GM23248 (cell line): ENCODE data around the gene LEFTY2. TPM values are rescaled to one million over a fixed set of nuclear protein-coding genes. Genes with fewer than 3 reads are reported as not detected.
"Not testable (repeated sequence)": the region's sequence is repeated elsewhere in the genome, so short reads cannot be mapped to it uniquely, and the experiment has no call there.

Source experiments
- DNase-seq: peaks from one replicate; pipeline ENCODE4 v3.0.0-alpha.2; 2015
- H2AFZ ChIP-seq: fragments of 200-600 bp; sonication (generic); 2 replicates; pipeline ENCODE4 v1.6.1; 2016; ENCODE audit warnings: antibody characterized with exemption
- H3F3A ChIP-seq: fragments of 200-600 bp; sonication (generic); 2 replicates; pipeline ENCODE4 v1.6.1; 2016; ENCODE audit warnings: mild to moderate bottlenecking, antibody characterized with exemption, mixed run types; ENCODE audit not compliant: insufficient read depth
- H3K27ac ChIP-seq: fragments of 200-600 bp; sonication (generic); 2 replicates; pipeline ENCODE4 v1.5.1; 2016; ENCODE audit warnings: mild to moderate bottlenecking
- H3K27me3 ChIP-seq: fragments of 200-600 bp; sonication (generic); replicated peaks from 2 replicates; pipeline ENCODE4 v1.6.1; 2016; ENCODE audit warnings: mild to moderate bottlenecking; ENCODE audit not compliant: insufficient read depth
- H3K36me3 ChIP-seq: fragments of 200-600 bp; sonication (generic); 2 replicates; pipeline ENCODE4 v1.6.1; 2016; ENCODE audit warnings: low read depth, mild to moderate bottlenecking
- H3K4me1 ChIP-seq: fragments of 200-600 bp; sonication (generic); 2 replicates; pipeline ENCODE4 v1.6.1; 2016; ENCODE audit warnings: mild to moderate bottlenecking; ENCODE audit not compliant: insufficient read depth
- H3K4me2 ChIP-seq: fragments of 200-600 bp; sonication (generic); one replicate; pipeline ENCODE4 v1.6.1; 2016; ENCODE audit warnings: mild to moderate bottlenecking; ENCODE audit not compliant: unreplicated experiment
- H3K4me3 ChIP-seq: fragments of 200-600 bp; sonication (generic); 2 replicates; pipeline ENCODE4 v1.5.1; 2016; ENCODE audit warnings: mild to moderate bottlenecking
- H3K79me2 ChIP-seq: fragments of 200-600 bp; sonication (generic); 2 replicates; pipeline ENCODE4 v1.6.1; 2016; ENCODE audit warnings: mild to moderate bottlenecking; ENCODE audit not compliant: insufficient read depth
- H3K9ac ChIP-seq: fragments of 200-600 bp; sonication (generic); 2 replicates; pipeline ENCODE4 v1.6.1; 2016; ENCODE audit warnings: mild to moderate bottlenecking
- H3K9me2 ChIP-seq: fragments of 200-600 bp; sonication (generic); 2 replicates; pipeline ENCODE4 v1.6.1; 2016; ENCODE audit warnings: mixed run types, mild to moderate bottlenecking, moderate library complexity; ENCODE audit not compliant: insufficient read depth
- H3K9me3 ChIP-seq: fragments of 200-600 bp; sonication (generic); one replicate; pipeline ENCODE4 v1.6.1; 2017; ENCODE audit warnings: low read depth
- H4K20me1 ChIP-seq: fragments of 200-600 bp; sonication (generic); 2 replicates; pipeline ENCODE4 v1.6.0; 2016; ENCODE audit not compliant: insufficient read depth
- EZH2 ChIP-seq: fragments of 200-600 bp; sonication (generic); IDR thresholded peaks from 2 replicates; pipeline ENCODE4 v1.6.1; 2018; ENCODE audit warnings: antibody characterized with exemption, mild to moderate bottlenecking; ENCODE audit not compliant: insufficient read depth, poor library complexity, severe bottlenecking
- EZH2phosphoT487 ChIP-seq: fragments of 200-600 bp; sonication (generic); IDR thresholded peaks from 2 replicates; pipeline ENCODE4 v1.6.1; 2018; ENCODE audit warnings: antibody characterized with exemption, moderate library complexity, mild to moderate bottlenecking, low read depth; ENCODE audit not compliant: insufficient read depth
- WGBS, 2 experiments: methylation state at CpG; one replicate each; pipeline ENCODE4 v1.1.6; 2015 to 2017; ENCODE audit warnings: low lambda C conversion rate in 2 of 2, low coverage in 1 of 2; ENCODE audit errors: missing lambda C conversion rate in 2 of 2; 5-methylcytosine and 5-hydroxymethylcytosine counted together
- in situ Hi-C: fragments of 300-500 bp; cut with MboI; formaldehyde crosslinking; loops from 2 replicates; pipeline ENCODE4 v1.15.0; 2020
- polyA plus RNA-seq: library from polyadenylated mRNA; unstranded; fragments of >200 nt; fragmentation: Nextera tagmentation; extraction: Ambion mirVana; gene quantifications from 2 replicates; pipeline ENCODE4 v1.2.1, GENCODE V29; 2016
- total RNA-seq: library from RNA; depleted of rRNA; stranded (reverse); fragments of >200 nt; shearing (Covaris generic); gene quantifications from 2 replicates; pipeline ENCODE4 v1.2.3, GENCODE V29; 2014

Gene LEFTY2
- total and polyA plus RNA-seq, 2 experiments from 2014 or later, result not detected

DNA sequence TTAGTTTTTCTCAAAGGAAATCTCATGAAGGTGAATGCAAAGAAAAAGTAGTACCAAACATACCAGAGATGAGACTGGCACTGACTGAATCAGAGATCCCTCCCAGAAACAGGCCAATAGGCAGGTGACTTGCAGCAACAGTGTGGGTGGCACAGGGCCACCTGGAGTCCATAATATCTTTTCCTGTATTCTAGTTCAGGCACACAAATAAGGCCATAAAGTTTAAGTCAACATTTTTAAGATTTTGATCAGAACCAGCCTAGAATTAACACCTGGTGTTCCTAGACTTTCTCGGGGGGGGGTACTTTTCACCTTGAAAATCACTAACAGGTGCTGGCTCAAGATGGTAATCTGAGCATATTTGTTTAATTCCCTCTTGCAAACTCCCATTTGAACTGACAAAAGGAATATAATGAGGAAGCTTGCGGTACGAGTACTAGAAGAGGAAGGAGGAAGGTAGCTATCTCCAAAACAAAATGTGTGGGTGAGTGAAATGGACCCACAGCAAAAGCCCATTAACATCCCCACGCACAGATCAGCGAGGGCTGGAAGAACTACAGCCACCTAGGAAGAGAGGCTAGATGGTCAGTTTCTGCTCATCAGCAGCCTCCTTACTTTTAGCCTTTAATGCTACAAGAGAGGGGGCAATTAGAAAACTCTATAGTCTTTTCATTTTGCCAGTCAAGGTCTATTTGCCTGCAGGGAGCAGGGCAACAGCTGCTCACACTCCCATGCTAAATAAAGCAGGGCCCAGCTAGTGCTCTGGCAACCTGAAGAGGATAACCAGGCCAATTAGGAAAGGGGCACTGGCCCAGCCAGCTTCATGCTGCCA lies 39.2 kb upstream of the LEFTY2 start:
- in situ Hi-C loops, result loop anchor here (5.0 kb wide), 1 partner anchor 498 kb away; no protein-coding TSS in a partner anchor

DNA sequence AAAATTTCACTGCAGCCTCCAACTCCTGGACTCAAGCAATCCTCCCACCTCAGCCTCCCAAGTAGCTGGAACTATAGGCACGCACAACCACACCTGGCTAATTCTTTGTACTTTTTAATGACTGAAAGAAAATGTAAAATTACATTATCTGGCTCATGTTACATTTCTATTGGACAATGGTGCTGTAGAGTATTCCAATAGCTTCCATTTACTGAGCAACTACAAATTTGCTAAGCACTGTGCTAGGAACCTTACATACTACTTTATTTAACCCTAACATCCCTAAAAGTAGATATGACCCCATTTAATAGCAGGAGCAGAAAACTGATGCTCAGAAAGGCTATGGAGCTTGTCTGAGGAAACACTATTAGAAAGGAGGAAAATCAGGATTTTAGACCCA lies 38.4 kb upstream of the LEFTY2 start:
- no peak for DNase-seq
- in situ Hi-C loops, result loop anchor here (10.0 kb wide), 1 partner anchor 125 kb away; no protein-coding TSS in a partner anchor
- Histone ChIP-seq H3K9me2 (no peaks in the 10 kb centered on the region), H3K4me2 (no peak overlapping the region), H3K4me3 (no peak overlapping the region), H3K4me1 (no peaks in the 10 kb centered on the region), H3K27me3 (no peaks in the 10 kb centered on the region), H3K79me2 (0 out of 2 replicates have a peak, but pooled peaks cover 2% of the 10 kb centered on the region), H3K9me3 (no peaks in the 10 kb centered on the region), H4K20me1 (no peaks in the 10 kb centered on the region), H3K36me3 (peaks cover 35% of the 10 kb centered on the region), H3K9ac (no peak overlapping the region), H2AFZ (no peak overlapping the region), H3F3A (peaks cover 15% of the 10 kb centered on the region; the same call in 1 of the 2 replicates), H3K27ac (no peak overlapping the region)
- TF ChIP-seq EZH2 (no peak), EZH2phosphoT487 (no peak)
- WGBS, 2 experiments, result 96 to 98% methylated on average over 1 of the region's 1 CpG

More for the DNA sequence above, 39.2 kb upstream of the LEFTY2 start:
- Histone ChIP-seq H3K4me3 (no peak overlapping the region), H4K20me1 (no peaks in the 10 kb centered on the region), H3K27ac (no peak overlapping the region), H3F3A (peaks cover 15% of the 10 kb centered on the region; the same call in 1 of the 2 replicates), H3K9me2 (no peaks in the 10 kb centered on the region), H3K27me3 (no peaks in the 10 kb centered on the region), H2AFZ (no peak overlapping the region), H3K36me3 (peaks cover 43% of the 10 kb centered on the region), H3K79me2 (0 out of 2 replicates have a peak, but pooled peaks cover 7% of the 10 kb centered on the region), H3K4me1 (no peaks in the 10 kb centered on the region), H3K9ac (no peak overlapping the region), H3K4me2 (no peak overlapping the region), H3K9me3 (no peaks in the 10 kb centered on the region)
- DNase-seq, result no peak
- WGBS, 2 experiments, result 92 to 95% methylated on average over 5 of the region's 5 CpGs
- TF ChIP-seq EZH2, result no peak
- TF ChIP-seq EZH2phosphoT487, result no peak

- Histone ChIP-seq H3K27ac (no peak overlapping the region), H2AFZ (no peak overlapping the region), H4K20me1 (no peaks in the 10 kb centered on the region), H3K36me3 (peaks cover 24% of the 10 kb centered on the region), H3K79me2 (no peaks in the 10 kb centered on the region), H3K4me1 (no peaks in the 10 kb centered on the region), H3F3A (peaks cover 15% of the 10 kb centered on the region; the same call in 1 of the 2 replicates), H3K4me2 (no peak overlapping the region), H3K4me3 (no peak overlapping the region), H3K27me3 (no peaks in the 10 kb centered on the region), H3K9ac (no peak overlapping the region), H3K9me2 (no peaks in the 10 kb centered on the region), H3K9me3 (no peaks in the 10 kb centered on the region)
- TF ChIP-seq EZH2 (no peak), EZH2phosphoT487 (no peak)
- in situ Hi-C loops, result loop anchor here (10.0 kb wide), 1 partner anchor 123 kb away; no protein-coding TSS in a partner anchor
- WGBS, 2 experiments, result 85 to 86% methylated on average over 15 of the region's 15 CpGs
- DNase-seq, result no peak
These were observed 37.1 kb upstream of the LEFTY2 start for GRCh38 chr1:225977937-225978748.

- H3K79me2 ChIP-seq, H3K4me3 ChIP-seq, H3K4me1 ChIP-seq, H3K27me3 ChIP-seq, H3K4me2 ChIP-seq, H3K9me3 ChIP-seq, H3K9ac ChIP-seq, H3K36me3 ChIP-seq, H4K20me1 ChIP-seq, H3K27ac ChIP-seq, H3K9me2 ChIP-seq, H2AFZ ChIP-seq, DNase-seq: not testable (repeated sequence)
- H3F3A ChIP-seq, result peaks cover 14% of the 10 kb centered on the region; the same call in 1 of the 2 replicates
- WGBS, 2 experiments, result 94 to 95% methylated on average over 12 of the region's 12 CpGs
- in situ Hi-C loops, result loop anchor here (10.0 kb wide), 1 partner anchor 120 kb away; no protein-coding TSS in a partner anchor
These were observed 34.1 kb upstream of the LEFTY2 start for GRCh38 chr1:225975146-225975545.
